GM19468 (cell line): Measurements from ENCODE around the gene SLC22A2.
"Not testable (repeated sequence)": the region's sequence is repeated elsewhere in the genome, so short reads cannot be mapped to it uniquely, and the experiment has no call there.

Experiments used
- ATAC-seq: cut with Tn5 transposase; IDR thresholded peaks from one replicate; pipeline ENCODE4 v1.9.1; 2021; ENCODE audit warnings: mild to moderate bottlenecking, moderate library complexity, moderate number of reproducible peaks; ENCODE audit not compliant: unreplicated experiment; ENCODE audit errors: extremely low read depth

The SLC22A2 gene

GRCh38 chr6:160253292-160253691 lies 5.3 kb downstream of the SLC22A2 start:
- no peak for ATAC-seq

GRCh38 chr6:160252073-160252813 lies 6.4 kb downstream of the SLC22A2 start:
- no peak for ATAC-seq

GRCh38 chr6:160249671-160250070 lies 8.9 kb downstream of the SLC22A2 start:
- no peak for ATAC-seq

DNA sequence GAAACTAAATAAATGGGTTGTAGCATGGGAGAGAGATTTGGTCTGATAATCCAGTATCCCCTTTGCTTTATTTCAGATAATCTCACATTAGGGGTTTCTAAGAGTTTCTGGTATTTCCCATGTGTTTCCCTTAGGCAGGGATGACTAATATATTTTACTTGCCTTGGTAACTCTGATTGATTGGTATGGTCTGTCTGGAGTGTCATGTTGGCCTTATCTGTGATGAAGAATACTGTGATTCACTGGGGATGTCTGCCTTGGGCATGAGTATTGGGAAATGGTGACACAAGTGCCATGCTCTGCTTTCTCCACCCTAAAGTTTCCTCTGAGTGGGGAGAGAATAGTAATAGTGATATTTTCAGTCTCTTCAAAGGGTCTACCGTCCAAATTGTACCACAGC lies 10.1 kb downstream of the SLC22A2 start:
- ATAC-seq = no peak

GRCh38 chr6:160247457-160247883 lies 11.2 kb downstream of the SLC22A2 start:
- ATAC-seq = no peak

GRCh38 chr6:160240691-160241084 lies 17.9 kb downstream of the SLC22A2 start:
- no peak for ATAC-seq

DNA sequence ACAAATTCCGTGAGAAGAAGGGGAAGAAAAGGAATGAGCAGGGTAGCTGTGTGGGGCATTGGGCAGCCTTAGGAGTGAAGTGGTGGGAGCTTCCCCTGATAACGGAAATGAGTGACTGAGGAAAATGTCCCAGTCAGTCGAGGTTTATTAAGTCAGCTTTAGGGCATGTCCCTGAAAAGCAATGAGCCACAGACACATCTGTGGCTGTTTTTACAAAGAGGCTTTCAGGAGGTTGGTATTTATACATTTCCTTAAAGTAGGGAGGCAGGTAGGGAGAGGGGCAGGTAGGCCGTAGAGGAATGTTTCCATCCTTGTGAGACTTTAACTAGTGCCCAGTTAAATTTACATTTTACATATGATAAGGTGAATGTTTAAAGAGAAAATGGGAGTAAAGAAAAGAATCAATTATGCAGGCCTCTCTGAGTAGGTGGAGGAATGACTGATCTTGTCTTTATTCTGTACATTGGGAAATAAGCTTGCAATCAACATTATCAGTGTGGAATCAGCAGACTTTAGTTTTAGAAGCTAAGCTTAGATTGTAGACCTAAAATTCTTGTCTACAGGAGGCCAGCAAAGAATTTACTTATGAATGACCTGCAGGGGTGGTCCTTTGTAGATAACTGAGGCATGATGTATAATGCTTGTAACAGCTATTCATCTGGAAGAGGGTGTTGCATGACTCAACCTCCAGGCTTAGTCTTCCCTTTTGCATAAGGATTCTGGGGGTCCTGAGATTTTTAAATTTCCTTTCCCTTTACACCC lies 18.5 kb downstream of the SLC22A2 start:
- no peak for ATAC-seq

GRCh38 chr6:160238761-160239751 lies 19.6 kb downstream of the SLC22A2 start:
- no peak for ATAC-seq

DNA sequence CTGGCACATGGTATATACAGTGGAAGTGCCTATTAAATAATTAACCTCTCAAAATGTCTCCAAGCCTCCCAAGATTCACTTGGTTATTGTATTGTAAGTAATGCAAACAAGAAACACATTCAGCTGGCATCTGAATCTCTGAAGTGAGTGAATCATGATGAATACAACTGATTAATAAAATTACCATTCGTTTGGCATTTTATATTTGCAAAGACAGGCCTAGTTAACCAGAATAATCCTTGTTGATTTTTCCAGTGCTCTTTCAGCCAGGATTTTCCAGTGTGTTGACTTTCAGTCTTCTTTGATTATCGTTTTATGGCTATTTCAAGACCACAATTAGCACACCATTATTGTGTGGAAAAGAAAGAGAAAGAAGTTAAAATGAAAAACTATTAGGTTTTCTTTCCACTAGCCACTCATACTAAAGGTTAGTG lies 20.3 kb downstream of the SLC22A2 start:
- ATAC-seq = no peak

DNA sequence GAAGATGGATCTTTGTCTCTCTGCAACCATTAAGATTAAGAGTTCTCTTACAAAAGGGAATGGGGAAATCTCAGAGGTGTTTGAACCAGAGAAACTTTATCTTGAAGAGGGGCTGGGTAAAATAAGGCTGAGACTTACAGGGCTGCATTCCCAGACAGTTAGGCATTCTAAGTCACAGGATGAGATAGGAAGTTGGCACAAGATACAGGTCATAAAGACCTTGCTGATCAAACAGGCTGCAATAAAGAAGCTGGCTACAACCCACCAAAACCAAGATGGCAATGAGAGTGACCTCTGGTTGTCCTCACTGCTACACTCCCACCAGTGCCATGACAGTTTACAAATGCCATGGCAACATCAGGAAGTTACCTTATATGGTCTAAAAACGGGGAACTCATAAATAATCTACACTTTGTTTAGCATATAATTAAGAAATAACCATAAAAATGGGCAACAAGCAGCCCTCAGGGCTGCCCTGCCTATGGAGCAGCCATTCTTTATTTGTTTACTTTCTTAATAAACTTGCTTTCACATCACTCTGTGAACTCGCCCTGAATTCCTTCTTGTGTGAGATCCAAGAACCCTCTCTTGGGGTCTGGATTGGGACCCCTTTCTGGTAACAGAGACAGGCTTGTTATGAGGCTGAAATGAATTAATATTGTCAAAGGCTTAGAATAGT lies 20.9 kb downstream of the SLC22A2 start:
- ATAC-seq = not testable (repeated sequence)

DNA sequence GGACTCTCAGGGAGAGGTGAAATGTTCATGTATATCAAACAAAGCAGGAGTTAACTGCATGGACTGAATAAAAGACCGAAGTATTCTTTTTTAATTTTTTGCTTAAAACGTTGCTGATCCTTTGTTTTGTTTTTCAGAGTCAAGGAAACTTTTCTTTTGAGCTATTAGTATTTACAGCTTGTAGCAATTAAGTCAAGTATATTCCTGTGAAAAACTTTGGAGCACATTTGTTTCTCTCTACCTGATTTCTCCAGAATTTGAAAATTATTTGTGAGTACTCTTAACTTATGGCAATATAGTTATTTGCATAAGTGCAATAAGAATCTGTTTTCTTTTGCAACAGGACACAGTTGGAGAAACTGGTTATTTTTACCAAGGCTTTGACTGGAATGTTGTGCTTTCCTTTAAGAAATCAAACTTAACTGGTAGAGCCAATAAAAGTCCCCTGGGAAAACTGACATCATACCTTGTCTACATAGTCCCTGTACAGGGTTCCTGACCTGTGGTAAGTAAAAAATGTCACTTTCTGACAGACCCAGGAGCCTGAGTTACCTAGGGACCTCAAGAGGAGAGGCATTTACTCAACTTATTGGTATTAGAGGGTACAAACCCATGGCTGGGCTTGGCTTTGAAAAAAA lies 22.3 kb downstream of the SLC22A2 start:
- not testable (repeated sequence) for ATAC-seq

DNA sequence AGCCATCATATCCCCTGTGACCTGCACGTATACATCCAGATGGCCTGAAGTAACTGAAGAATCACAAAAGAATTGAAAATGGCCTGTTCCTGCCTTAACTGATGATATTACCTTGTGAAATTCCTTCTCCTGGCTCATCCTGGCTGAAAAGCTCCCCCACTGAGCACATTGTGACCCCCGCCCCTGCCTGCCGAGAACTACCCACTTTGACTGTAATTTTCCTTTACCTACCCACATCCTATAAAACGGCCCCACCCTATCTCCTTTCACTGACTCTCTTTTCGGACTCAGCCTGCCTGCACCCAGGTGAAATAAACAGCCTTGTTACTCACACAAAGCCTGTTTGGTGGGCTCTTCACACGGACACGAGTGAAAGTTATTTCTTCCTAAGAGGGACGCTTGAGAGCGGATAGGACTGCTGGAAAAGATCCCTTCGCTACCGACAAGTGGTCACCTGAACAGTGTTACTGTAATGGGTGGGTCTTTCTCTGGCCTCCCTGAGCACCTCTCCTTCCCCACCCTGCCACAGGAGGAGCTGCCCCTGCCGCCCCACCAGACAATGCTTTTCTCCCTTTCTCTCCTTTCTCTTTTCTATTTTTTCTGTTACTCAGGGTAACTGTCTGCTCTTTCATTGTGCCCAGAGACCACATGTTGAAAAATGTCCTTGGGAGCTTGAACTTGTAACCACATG lies 24.5 kb downstream of the SLC22A2 start:
- not testable (repeated sequence) for ATAC-seq

GRCh38 chr6:160227769-160228161 lies 30.9 kb downstream of the SLC22A2 start:
- ATAC-seq = no peak

GRCh38 chr6:160227038-160227768 lies 31.4 kb downstream of the SLC22A2 start:
- no peak for ATAC-seq

- ATAC-seq = no peak
These were observed 32.5 kb downstream of the SLC22A2 start for GRCh38 chr6:160226118-160226591.

GRCh38 chr6:160224639-160225237 lies 33.9 kb downstream of the SLC22A2 start:
- no peak for ATAC-seq

DNA sequence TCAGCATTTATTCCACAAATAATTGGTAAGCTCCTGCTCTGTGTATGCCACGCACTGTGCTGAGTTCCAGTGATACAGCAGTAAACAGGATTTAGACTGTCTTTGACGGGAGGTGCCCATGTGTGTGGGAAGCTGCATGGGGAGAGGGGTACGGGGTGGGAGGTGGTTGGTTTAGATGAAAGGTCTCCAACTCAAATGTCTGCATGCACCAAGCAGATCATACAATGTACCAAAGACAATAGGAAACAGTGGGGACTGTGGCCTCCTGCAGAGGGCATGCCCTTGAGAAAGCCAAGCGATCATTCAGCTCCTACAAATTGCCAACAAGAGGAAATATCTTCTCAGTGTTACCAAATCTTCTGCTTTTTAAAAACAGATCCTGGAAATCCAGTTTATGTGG lies 36.1 kb downstream of the SLC22A2 start:
- ATAC-seq = no peak

DNA sequence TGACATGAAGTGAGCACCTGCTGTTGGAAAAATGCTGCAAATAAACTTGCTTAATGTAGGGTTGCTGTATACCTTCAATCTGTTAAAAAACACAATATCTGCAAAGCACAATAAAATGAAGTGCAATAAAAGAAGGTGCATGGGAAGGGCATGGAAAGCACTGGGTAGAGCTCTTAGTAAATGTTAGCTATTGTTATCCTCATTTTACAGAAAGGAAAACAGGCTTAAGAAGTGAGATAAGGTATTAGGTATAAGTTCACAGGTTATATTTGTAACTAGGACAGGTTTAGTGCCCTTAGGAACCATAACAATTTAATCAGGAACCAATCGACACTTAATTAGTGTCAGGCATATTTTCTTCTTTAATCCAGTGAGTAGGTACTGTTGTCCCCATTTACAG lies 36.7 kb downstream of the SLC22A2 start:
- ATAC-seq = no peak
